ENCODE measurements around the gene LENG8.
"Not testable (repeated sequence)": the region's sequence is repeated elsewhere in the genome, so short reads cannot be mapped to it uniquely, and the experiment has no call there.

LENG8 gene

GRCh38 chr19:54440641-54441040, 8.4 kb upstream of the LENG8 start:
- no peak overlapping the region for H2AK5ac ChIP-seq (ENCODE audit: low read depth, low read length)
- no peak overlapping the region for H2BK5ac ChIP-seq (ENCODE audit: low read length)
- no peaks in the 10 kb centered on the region for H3K9me3 ChIP-seq (replicated peaks in 1 of 2; ENCODE audit: control insufficient read depth in 2 of 2, insufficient read depth in 1 of 2, low read depth in 1 of 2, low read length in 2 of 2)
- no peak overlapping the region for H3K14ac ChIP-seq (ENCODE audit: low read length)
- no peak overlapping the region for H3K4me2 ChIP-seq (ENCODE audit: insufficient read depth, low read length, poor library complexity, severe bottlenecking)
- H2AFZ ChIP-seq (ENCODE audit: low read length): no peak overlapping the region
- peaks cover 3% of the 10 kb centered on the region for H3K79me1 ChIP-seq (ENCODE audit: low read depth, low read length)
- H3K18ac ChIP-seq (ENCODE audit: low read length): no peak overlapping the region
- peaks cover 4 to 46% of the 10 kb centered on the region in 2 donors for H3K36me3 ChIP-seq (replicated peaks in 1 of 2; ENCODE audit: control insufficient read depth in 2 of 2, insufficient read depth in 2 of 2, low read length in 2 of 2)
- no peak overlapping the region for H4K91ac ChIP-seq (ENCODE audit: low read depth, low read length, poor library complexity)
- H3K23ac ChIP-seq (ENCODE audit: low read depth, low read length, poor library complexity): no peak overlapping the region
- DNase-seq (ENCODE audit: low spot score): no peak
- no peak overlapping the region for H3K27ac ChIP-seq (replicated peaks; ENCODE audit: low read length)
- H3K4me1 ChIP-seq (ENCODE audit: control insufficient read depth in 2 of 2, insufficient read depth in 1 of 2, low read depth in 1 of 2, low read length in 2 of 2): peaks cover 19 to 21% of the 10 kb centered on the region in 2 donors
- H3K27me3 ChIP-seq (ENCODE audit: control insufficient read depth in 3 of 3, insufficient read depth in 3 of 3, low read depth in 1 of 3, low read length in 3 of 3): no peaks in the 10 kb centered on the region
- H3K4me3 ChIP-seq (ENCODE audit: low read length in 2 of 2): no peak overlapping the region
- H4K8ac ChIP-seq (ENCODE audit: low read depth, low read length): no peak overlapping the region
- H2BK12ac ChIP-seq (ENCODE audit: low read length): no peak overlapping the region
- no peak overlapping the region for H2BK120ac ChIP-seq (ENCODE audit: low read depth, low read length)
- H3K9ac ChIP-seq (ENCODE audit: low read depth, low read length, poor library complexity): no peak overlapping the region
- no CpG with 5 or more reads among the region's 5 CpGs for WGBS, 2 donors (ENCODE audit: extremely low coverage in 2 of 2, insufficient read length in 2 of 2, insufficient replicate concordance in 1 of 2)
- no peak overlapping the region for H2BK15ac ChIP-seq (ENCODE audit: low read length)
- H3K4ac ChIP-seq (ENCODE audit: low read length): no peak overlapping the region

GRCh38 chr19:54444737-54445136, 4.3 kb upstream of the LENG8 start:
- no peak overlapping the region for H3K18ac ChIP-seq (ENCODE audit: low read length)
- H3K4ac ChIP-seq (ENCODE audit: low read length): no peak overlapping the region
- no peak overlapping the region for H3K23ac ChIP-seq (ENCODE audit: low read depth, low read length, poor library complexity)
- H2BK120ac ChIP-seq (ENCODE audit: low read depth, low read length): no peak overlapping the region
- H2BK15ac ChIP-seq (ENCODE audit: low read length): no peak overlapping the region
- no peak overlapping the region for H3K9ac ChIP-seq (ENCODE audit: low read depth, low read length, poor library complexity)
- H3K9me3 ChIP-seq (replicated peaks in 1 of 2; ENCODE audit: control insufficient read depth in 2 of 2, insufficient read depth in 1 of 2, low read depth in 1 of 2, low read length in 2 of 2): no peaks in the 10 kb centered on the region
- H3K4me1 ChIP-seq (ENCODE audit: control insufficient read depth in 2 of 2, insufficient read depth in 1 of 2, low read depth in 1 of 2, low read length in 2 of 2): no peaks in the 10 kb centered on the region
- no peak overlapping the region for H2BK12ac ChIP-seq (ENCODE audit: low read length)
- peaks cover 1 to 46% of the 10 kb centered on the region in 2 donors for H3K36me3 ChIP-seq (replicated peaks in 1 of 2; ENCODE audit: control insufficient read depth in 2 of 2, insufficient read depth in 2 of 2, low read length in 2 of 2)
- no CpG with 5 or more reads among the region's 7 CpGs for WGBS, 2 donors (ENCODE audit: extremely low coverage in 2 of 2, insufficient read length in 2 of 2, insufficient replicate concordance in 1 of 2)
- H2AFZ ChIP-seq (ENCODE audit: low read length): no peak overlapping the region
- H3K27me3 ChIP-seq (ENCODE audit: control insufficient read depth in 3 of 3, insufficient read depth in 3 of 3, low read depth in 1 of 3, low read length in 3 of 3): no peaks in the 10 kb centered on the region
- no peak overlapping the region for H4K8ac ChIP-seq (ENCODE audit: low read depth, low read length)
- no peak overlapping the region for H2BK5ac ChIP-seq (ENCODE audit: low read length)
- DNase-seq (ENCODE audit: low spot score): no peak
- peaks cover 10% of the 10 kb centered on the region for H3K79me1 ChIP-seq (ENCODE audit: low read depth, low read length)
- no peak overlapping the region for H3K4me2 ChIP-seq (ENCODE audit: insufficient read depth, low read length, poor library complexity, severe bottlenecking)
- no peak overlapping the region for H2AK5ac ChIP-seq (ENCODE audit: low read depth, low read length)
- no peak overlapping the region for H4K91ac ChIP-seq (ENCODE audit: low read depth, low read length, poor library complexity)
- H3K27ac ChIP-seq (replicated peaks; ENCODE audit: low read length): no peak overlapping the region
- no peak overlapping the region for H3K14ac ChIP-seq (ENCODE audit: low read length)
- H3K4me3 ChIP-seq (ENCODE audit: low read length in 2 of 2): no peak overlapping the region

- not testable (repeated sequence) for H3K27me3 ChIP-seq (ENCODE audit: control insufficient read depth in 3 of 3, insufficient read depth in 3 of 3, low read depth in 1 of 3, low read length in 3 of 3); H3K14ac ChIP-seq (ENCODE audit: low read length); H2BK120ac ChIP-seq (ENCODE audit: low read depth, low read length); H2BK12ac ChIP-seq (ENCODE audit: low read length); H2BK15ac ChIP-seq (ENCODE audit: low read length); H3K4me3 ChIP-seq (ENCODE audit: low read length in 2 of 2); H3K4me2 ChIP-seq (ENCODE audit: insufficient read depth, low read length, poor library complexity, severe bottlenecking); H3K9ac ChIP-seq (ENCODE audit: low read depth, low read length, poor library complexity); H3K9me3 ChIP-seq (replicated peaks in 1 of 2; ENCODE audit: control insufficient read depth in 2 of 2, insufficient read depth in 1 of 2, low read depth in 1 of 2, low read length in 2 of 2); H4K8ac ChIP-seq (ENCODE audit: low read depth, low read length); H3K23ac ChIP-seq (ENCODE audit: low read depth, low read length, poor library complexity); H4K91ac ChIP-seq (ENCODE audit: low read depth, low read length, poor library complexity); H2AK5ac ChIP-seq (ENCODE audit: low read depth, low read length); DNase-seq (ENCODE audit: low spot score); H3K27ac ChIP-seq (replicated peaks; ENCODE audit: low read length); H3K4me1 ChIP-seq (ENCODE audit: control insufficient read depth in 2 of 2, insufficient read depth in 1 of 2, low read depth in 1 of 2, low read length in 2 of 2); H3K4ac ChIP-seq (ENCODE audit: low read length); H3K18ac ChIP-seq (ENCODE audit: low read length); H2AFZ ChIP-seq (ENCODE audit: low read length); H2BK5ac ChIP-seq (ENCODE audit: low read length)
- peaks cover 14% of the 10 kb centered on the region for H3K79me1 ChIP-seq (ENCODE audit: low read depth, low read length)
- H3K36me3 ChIP-seq (replicated peaks in 1 of 2; ENCODE audit: control insufficient read depth in 2 of 2, insufficient read depth in 2 of 2, low read length in 2 of 2): peaks cover 7 to 52% of the 10 kb centered on the region in 2 donors
- WGBS, 2 donors (ENCODE audit: extremely low coverage in 2 of 2, insufficient read length in 2 of 2, insufficient replicate concordance in 1 of 2): no CpG with 5 or more reads among the region's 15 CpGs
These were observed 2.6 kb upstream of the LENG8 start for GRCh38 chr19:54446349-54446748.

- peak overlapping the region; percentile 56 for H3K4me2 ChIP-seq (ENCODE audit: insufficient read depth, low read length, poor library complexity, severe bottlenecking)
- H2AFZ ChIP-seq (ENCODE audit: low read length): peak overlapping the region; percentile 88
- no peak overlapping the region for H3K4ac ChIP-seq (ENCODE audit: low read length)
- no peak overlapping the region for H2BK5ac ChIP-seq (ENCODE audit: low read length)
- H3K18ac ChIP-seq (ENCODE audit: low read length): no peak overlapping the region
- peaks cover 0 to 4% of the 10 kb centered on the region in 2 donors for H3K4me1 ChIP-seq (ENCODE audit: control insufficient read depth in 2 of 2, insufficient read depth in 1 of 2, low read depth in 1 of 2, low read length in 2 of 2)
- no peaks in the 10 kb centered on the region for H3K27me3 ChIP-seq (ENCODE audit: control insufficient read depth in 3 of 3, insufficient read depth in 3 of 3, low read depth in 1 of 3, low read length in 3 of 3)
- no peak overlapping the region for H2BK12ac ChIP-seq (ENCODE audit: low read length)
- H2AK5ac ChIP-seq (ENCODE audit: low read depth, low read length): no peak overlapping the region
- H3K79me1 ChIP-seq (ENCODE audit: low read depth, low read length): peaks cover 30% of the 10 kb centered on the region
- no peak overlapping the region for H2BK15ac ChIP-seq (ENCODE audit: low read length)
- peak overlapping the region; percentile 85 to 89 for H3K4me3 ChIP-seq (ENCODE audit: low read length in 2 of 2)
- no peak overlapping the region for H3K27ac ChIP-seq (replicated peaks; ENCODE audit: low read length)
- H3K14ac ChIP-seq (ENCODE audit: low read length): no peak overlapping the region
- H4K8ac ChIP-seq (ENCODE audit: low read depth, low read length): no peak overlapping the region
- H3K23ac ChIP-seq (ENCODE audit: low read depth, low read length, poor library complexity): no peak overlapping the region
- H3K9me3 ChIP-seq (replicated peaks in 1 of 2; ENCODE audit: control insufficient read depth in 2 of 2, insufficient read depth in 1 of 2, low read depth in 1 of 2, low read length in 2 of 2): no peaks in the 10 kb centered on the region
- H4K91ac ChIP-seq (ENCODE audit: low read depth, low read length, poor library complexity): no peak overlapping the region
- peak overlapping the region; percentile 97 for H3K9ac ChIP-seq (ENCODE audit: low read depth, low read length, poor library complexity)
- peaks cover 26 to 61% of the 10 kb centered on the region in 2 donors for H3K36me3 ChIP-seq (replicated peaks in 1 of 2; ENCODE audit: control insufficient read depth in 2 of 2, insufficient read depth in 2 of 2, low read length in 2 of 2)
- no CpG with 5 or more reads among the region's 34 CpGs for WGBS, 2 donors (ENCODE audit: extremely low coverage in 2 of 2, insufficient read length in 2 of 2, insufficient replicate concordance in 1 of 2)
- DNase-seq (ENCODE audit: low spot score): no peak
- H2BK120ac ChIP-seq (ENCODE audit: low read depth, low read length): no peak overlapping the region
These were observed 792 bp upstream of the LENG8 start for GRCh38 chr19:54448040-54448773.
